ENCODE data around the gene CCT6B. TPM values are rescaled to one million over a fixed set of nuclear protein-coding genes. Genes with fewer than 3 reads are reported as not detected.

Gene CCT6B
- total and polyA plus RNA-seq, 9 of the 15 experiments (the other 6 are each of a cell fraction or from before 2014, with no cell fraction given) = 0.25 to 0.91 (median 0.58) TPM

DNA sequence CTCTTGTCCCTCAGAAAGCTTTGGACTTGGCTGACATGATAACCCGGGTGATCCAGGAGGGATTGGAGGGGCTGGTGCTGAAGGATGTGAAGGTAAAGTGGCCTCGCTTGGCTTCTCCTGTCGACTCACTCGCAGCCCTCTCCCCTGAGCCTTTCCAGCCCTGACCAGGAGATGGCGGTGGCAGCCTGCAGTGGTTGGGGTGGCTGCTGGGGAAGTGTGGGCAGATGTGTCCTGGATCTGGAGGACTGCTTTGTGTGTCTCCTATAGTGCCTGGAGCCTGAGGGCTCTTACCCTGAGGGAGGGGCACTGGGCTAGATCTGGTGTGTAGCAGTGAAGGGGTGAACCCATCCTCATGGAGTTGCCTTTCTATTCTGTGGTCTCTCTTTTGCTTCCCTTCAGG, 36.9 kb upstream of the CCT6B start (continued):
- TF ChIP-seq, protein P1, sequence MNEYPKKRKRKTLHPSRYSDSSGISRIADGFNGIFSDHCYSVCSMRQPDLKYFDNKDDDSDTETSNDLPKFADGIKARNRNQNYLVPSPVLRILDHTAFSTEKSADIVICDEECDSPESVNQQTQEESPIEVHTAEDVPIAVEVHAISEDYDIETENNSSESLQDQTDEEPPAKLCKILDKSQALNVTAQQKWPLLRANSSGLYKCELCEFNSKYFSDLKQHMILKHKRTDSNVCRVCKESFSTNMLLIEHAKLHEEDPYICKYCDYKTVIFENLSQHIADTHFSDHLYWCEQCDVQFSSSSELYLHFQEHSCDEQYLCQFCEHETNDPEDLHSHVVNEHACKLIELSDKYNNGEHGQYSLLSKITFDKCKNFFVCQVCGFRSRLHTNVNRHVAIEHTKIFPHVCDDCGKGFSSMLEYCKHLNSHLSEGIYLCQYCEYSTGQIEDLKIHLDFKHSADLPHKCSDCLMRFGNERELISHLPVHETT (CRISPR knock-in tag; conservative IDR thresholded peaks at IDR 0.05 in 1 of 2, IDR thresholded peaks at IDR 0.05 in 1 of 2) = no peak
- TF ChIP-seq, protein P2, sequence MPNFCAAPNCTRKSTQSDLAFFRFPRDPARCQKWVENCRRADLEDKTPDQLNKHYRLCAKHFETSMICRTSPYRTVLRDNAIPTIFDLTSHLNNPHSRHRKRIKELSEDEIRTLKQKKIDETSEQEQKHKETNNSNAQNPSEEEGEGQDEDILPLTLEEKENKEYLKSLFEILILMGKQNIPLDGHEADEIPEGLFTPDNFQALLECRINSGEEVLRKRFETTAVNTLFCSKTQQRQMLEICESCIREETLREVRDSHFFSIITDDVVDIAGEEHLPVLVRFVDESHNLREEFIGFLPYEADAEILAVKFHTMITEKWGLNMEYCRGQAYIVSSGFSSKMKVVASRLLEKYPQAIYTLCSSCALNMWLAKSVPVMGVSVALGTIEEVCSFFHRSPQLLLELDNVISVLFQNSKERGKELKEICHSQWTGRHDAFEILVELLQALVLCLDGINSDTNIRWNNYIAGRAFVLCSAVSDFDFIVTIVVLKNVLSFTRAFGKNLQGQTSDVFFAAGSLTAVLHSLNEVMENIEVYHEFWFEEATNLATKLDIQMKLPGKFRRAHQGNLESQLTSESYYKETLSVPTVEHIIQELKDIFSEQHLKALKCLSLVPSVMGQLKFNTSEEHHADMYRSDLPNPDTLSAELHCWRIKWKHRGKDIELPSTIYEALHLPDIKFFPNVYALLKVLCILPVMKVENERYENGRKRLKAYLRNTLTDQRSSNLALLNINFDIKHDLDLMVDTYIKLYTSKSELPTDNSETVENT (CRISPR knock-in tag; IDR thresholded peaks at IDR 0.05) = no peak

DNA sequence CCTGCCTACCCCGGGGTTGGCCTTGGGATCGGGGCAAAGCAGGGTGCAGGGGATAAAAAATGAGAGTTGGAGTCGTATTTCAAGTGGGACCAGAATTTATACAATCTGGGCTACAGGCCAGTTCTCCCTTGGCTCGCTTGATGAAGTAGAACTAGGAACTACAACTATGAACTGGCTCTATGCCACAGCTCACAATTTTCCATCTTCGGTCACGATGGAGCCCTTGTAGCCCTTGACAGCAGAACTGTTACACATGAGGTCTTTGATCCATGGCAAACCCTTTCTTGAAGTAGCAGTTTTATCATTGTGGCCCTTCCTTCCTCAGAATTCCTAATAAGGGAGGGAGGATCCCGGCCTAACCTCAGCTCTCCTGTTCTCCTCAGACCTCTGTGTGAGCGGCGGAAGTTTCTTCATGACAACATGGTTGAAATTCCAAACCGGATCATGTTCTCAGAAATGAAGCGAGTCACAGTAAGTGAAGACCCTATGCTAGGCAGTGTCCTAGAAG, 36.1 kb upstream of the CCT6B start:
- H3K9ac ChIP-seq (ENCODE audit: insufficient read depth in 1 of 2, low read depth in 2 of 2, low read length in 2 of 2) = no peak overlapping the region
- no peak overlapping the region for H2AFZ ChIP-seq (ENCODE audit: low read depth, low read length)
- no peak overlapping the region for H3K4me3 ChIP-seq
- intact Hi-C loops (cut with micrococcal nuclease) (loop anchor here (5.0 kb wide), 1 partner anchor 90 kb away; no protein-coding TSS in a partner anchor), in situ Hi-C loops (cut with MboI) (loop anchor here (5.0 kb wide), 2 partner anchors 95 to 125 kb away; partner anchors contain the start of gene FNDC8)
- H3K4me1 ChIP-seq (replicated peaks in 1 of 2; ENCODE audit: control insufficient read depth in 2 of 2, insufficient read depth in 2 of 2, low read length in 2 of 2) = peaks cover 3 to 11% of the 10 kb centered on the region in 2 experiments; a peak in 3 of 5 replicates
- no peak for ATAC-seq
- FAIRE-seq = no peak
- POLR2A ChIA-PET = interaction anchor here (0.6 to 1.3 kb wide), 4 partner anchors 8 to 577 kb away, joined by 3 to 7 read pairs (median 4); partner anchors contain the start of genes LIG3 and RAD51D
- H3K9me1 ChIP-seq (ENCODE audit: control insufficient read depth, insufficient read depth, low read length) = no peaks in the 10 kb centered on the region
- BruUV-seq (replicated peaks) = no TSS peak
- no peak for DNase-seq (ENCODE audit: extremely low read depth in 1 of 4, low spot score in 3 of 4)
- CTCF ChIA-PET (ENCODE audit: low intra/inter-chr PET ratio) = interaction anchor here (0.7 to 2.9 kb wide), 3 partner anchors 119 to 145 kb away, joined by 3 to 49 read pairs (median 3); partner anchors contain the start of genes FNDC8 and RAD51D
- no peak overlapping the region for H3K4me2 ChIP-seq (ENCODE audit: insufficient read depth, low read length)
- 85% methylated on average over 11 of the region's 11 CpGs for WGBS (ENCODE audit: insufficient coverage, low coverage, missing lambda C conversion rate)
- no peaks in the 10 kb centered on the region for H3K79me2 ChIP-seq (ENCODE audit: control insufficient read depth, insufficient read depth, low read length)
- peaks cover 96% of the 10 kb centered on the region for H3K36me3 ChIP-seq (ENCODE audit: control insufficient read depth, insufficient read depth, low read length)
- no peaks in the 10 kb centered on the region; the same call in 1 of the 2 replicates for H4K20me1 ChIP-seq (replicated peaks; ENCODE audit: control insufficient read depth, insufficient read depth, low read length)
- no peak overlapping the region for H3K27ac ChIP-seq (ENCODE audit: extremely low read depth, low read depth, low read length)
- no peaks in the 10 kb centered on the region for H3K27me3 ChIP-seq (ENCODE audit: control insufficient read depth in 2 of 2, insufficient read depth in 2 of 2, low read length in 2 of 2)
- no peaks in the 10 kb centered on the region for H3K9me3 ChIP-seq (replicated peaks; ENCODE audit: control insufficient read depth, insufficient read depth, low read depth, low read length)
- TF ChIP-seq, protein P3, sequence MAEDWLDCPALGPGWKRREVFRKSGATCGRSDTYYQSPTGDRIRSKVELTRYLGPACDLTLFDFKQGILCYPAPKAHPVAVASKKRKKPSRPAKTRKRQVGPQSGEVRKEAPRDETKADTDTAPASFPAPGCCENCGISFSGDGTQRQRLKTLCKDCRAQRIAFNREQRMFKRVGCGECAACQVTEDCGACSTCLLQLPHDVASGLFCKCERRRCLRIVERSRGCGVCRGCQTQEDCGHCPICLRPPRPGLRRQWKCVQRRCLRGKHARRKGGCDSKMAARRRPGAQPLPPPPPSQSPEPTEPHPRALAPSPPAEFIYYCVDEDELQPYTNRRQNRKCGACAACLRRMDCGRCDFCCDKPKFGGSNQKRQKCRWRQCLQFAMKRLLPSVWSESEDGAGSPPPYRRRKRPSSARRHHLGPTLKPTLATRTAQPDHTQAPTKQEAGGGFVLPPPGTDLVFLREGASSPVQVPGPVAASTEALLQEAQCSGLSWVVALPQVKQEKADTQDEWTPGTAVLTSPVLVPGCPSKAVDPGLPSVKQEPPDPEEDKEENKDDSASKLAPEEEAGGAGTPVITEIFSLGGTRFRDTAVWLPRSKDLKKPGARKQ (CRISPR knock-in tag; IDR thresholded peaks at IDR 0.05) = no peak
- no peak for TF ChIP-seq STAT5B (CRISPR knock-in tag; IDR thresholded peaks at IDR 0.05)
- TF ChIP-seq ETV1 (tag; conservative IDR thresholded peaks at IDR 0.05; ENCODE audit: low read depth) = no peak
- TF ChIP-seq TAF9B (IDR thresholded peaks at IDR 0.05; ENCODE audit: partially characterized antibody) = no peak
- no peak for TF ChIP-seq CREBBP (IDR thresholded peaks at IDR 0.05; ENCODE audit: low read depth, low read length)
- no peak for TF ChIP-seq LEF1 (IDR thresholded peaks at IDR 0.05)
- no peak for TF ChIP-seq ZNF75A (CRISPR knock-in tag; IDR thresholded peaks at IDR 0.05)
- TF ChIP-seq KHSRP (IDR thresholded peaks at IDR 0.05) = no peak
- TF ChIP-seq BRD4 (IDR thresholded peaks at IDR 0.05) = no peak
- TF ChIP-seq RBM22 (IDR thresholded peaks at IDR 0.05; ENCODE audit: low read depth, low read length, poor library complexity, severe bottlenecking) = no peak
- TF ChIP-seq ETV5 (CRISPR knock-in tag; IDR thresholded peaks at IDR 0.05; ENCODE audit: low read depth) = no peak
- TF ChIP-seq, protein P4, sequence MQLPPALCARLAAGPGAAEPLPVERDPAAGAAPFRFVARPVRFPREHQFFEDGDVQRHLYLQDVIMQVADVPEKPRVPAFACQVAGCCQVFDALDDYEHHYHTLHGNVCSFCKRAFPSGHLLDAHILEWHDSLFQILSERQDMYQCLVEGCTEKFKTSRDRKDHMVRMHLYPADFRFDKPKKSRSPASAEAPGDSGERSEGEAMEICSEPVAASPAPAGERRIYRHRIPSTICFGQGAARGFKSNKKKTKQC (CRISPR knock-in tag; IDR thresholded peaks at IDR 0.05) = no peak
- TF ChIP-seq ASH1L (IDR thresholded peaks at IDR 0.05; ENCODE audit: borderline replicate concordance, low read depth, partially characterized antibody) = no peak
